ENCODE measurements around the gene CACNA1G. TPM values are rescaled to one million over a fixed set of nuclear protein-coding genes. Genes with fewer than 3 reads are reported as not detected.

CACNA1G gene
- total and polyA plus RNA-seq, 2 donors (not counting 3 experiments of a cell fraction or from before 2014, with no cell fraction given): not detected

DNA sequence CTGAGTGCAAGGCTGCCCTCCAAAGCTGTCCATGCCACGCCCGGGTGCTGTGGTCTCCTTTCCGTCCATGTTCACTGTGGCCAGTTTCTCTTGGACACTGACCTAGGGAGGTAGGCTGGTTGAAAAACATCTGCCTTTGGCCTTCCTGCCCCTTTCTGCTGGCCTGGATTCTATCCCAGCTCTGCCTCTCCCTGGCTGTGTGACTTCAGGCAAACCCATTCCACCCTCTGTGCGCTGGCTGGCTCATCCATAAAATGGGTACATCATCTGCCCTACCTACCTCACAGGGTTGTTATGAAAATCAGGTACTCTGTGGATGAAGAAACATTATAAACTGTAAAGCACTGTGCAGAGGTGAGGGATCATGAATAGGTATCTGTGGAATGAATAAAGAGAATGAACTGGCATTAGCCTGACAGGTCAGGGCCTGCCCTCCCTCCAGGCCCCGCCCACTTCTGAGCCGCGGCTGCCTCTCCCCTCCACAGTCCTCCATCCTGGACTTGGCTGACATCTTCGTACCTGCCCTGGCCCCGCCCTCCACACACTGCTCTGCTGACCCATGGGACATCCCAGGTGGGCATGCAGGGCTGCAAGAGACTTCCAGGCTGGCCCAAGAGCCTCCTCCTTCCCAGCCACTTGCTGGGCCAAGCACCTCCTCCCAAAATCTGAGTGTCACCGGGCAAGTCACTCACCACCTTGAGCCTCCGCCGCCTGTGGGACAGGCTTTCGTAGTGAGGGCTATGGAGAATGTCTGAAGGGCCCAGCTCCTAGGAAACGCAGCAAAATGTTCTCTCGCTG lies 20.6 kb upstream of the CACNA1G start:
- FAIRE-seq (no peak), DNase-seq (ENCODE audit: low read depth, low spot score) (no peak)
- dilution Hi-C loops (cut with MboI; ENCODE audit: extremely low pct_ligation_motif_present, low sequenced_read_pairs): no loop called here
- BruUV-seq (replicated peaks): no TSS peak
- CTCF ChIA-PET: interaction anchor here (1.5 to 1.9 kb wide), 2 partner anchors 31 to 61 kb away, joined by 3 to 4 read pairs; partner anchors contain the start of gene RSAD1
- POLR2A ChIA-PET: no interaction called here
- H4K20me1 ChIP-seq (replicated peaks; ENCODE audit: control insufficient read depth, extremely low read depth, insufficient read depth, low read length): no peaks in the 10 kb centered on the region
- H3K4me3 ChIP-seq (replicated peaks in 1 of 3; ENCODE audit: insufficient read depth in 1 of 3, low read depth in 1 of 3, low read length in 3 of 3): no peak overlapping the region
- no peak overlapping the region for H3K27ac ChIP-seq (ENCODE audit: insufficient read depth, low read depth, low read length)
- no peaks in the 10 kb centered on the region for H3K36me3 ChIP-seq (ENCODE audit: control insufficient read depth in 2 of 2, extremely low read depth in 1 of 2, insufficient read depth in 2 of 2, low read length in 2 of 2)
- intact Hi-C loops (cut with micrococcal nuclease): loop anchor here (10.0 kb wide), 1 partner anchor 615 kb away; the partner anchor contains the start of gene NME1
- H3K9me3 ChIP-seq (replicated peaks; ENCODE audit: control insufficient read depth, insufficient read depth, low read length): no peaks in the 10 kb centered on the region
- H3K9ac ChIP-seq (replicated peaks; ENCODE audit: extremely low read depth, insufficient read depth, low read length): no peak overlapping the region
- no peaks in the 10 kb centered on the region for H3K9me1 ChIP-seq (replicated peaks; ENCODE audit: control insufficient read depth, extremely low read depth, insufficient read depth, low read length)
- H3K27me3 ChIP-seq (ENCODE audit: control insufficient read depth in 2 of 2, insufficient read depth in 2 of 2, low read length in 2 of 2): no peaks in the 10 kb centered on the region
- TF ChIP-seq MYC (IDR thresholded peaks at IDR 0.05; ENCODE audit: low read depth, low read length) (no peak), GATA2 (IDR thresholded peaks at IDR 0.05; ENCODE audit: insufficient read depth, insufficient read length, low read depth, low read length) (no peak), POLR2A (IDR thresholded peaks at IDR 0.05; ENCODE audit: low read depth, low read length) (no peak), JUN (IDR thresholded peaks at IDR 0.05; ENCODE audit: borderline replicate concordance, insufficient read depth, insufficient read length, low read depth) (no peak), FOS (IDR thresholded peaks at IDR 0.05; ENCODE audit: borderline replicate concordance, insufficient read depth, low read length) (no peak), POLR2AphosphoS5 (IDR thresholded peaks at IDR 0.05; ENCODE audit: insufficient read depth, low read depth, low read length) (no peak)
- TF ChIP-seq, protein P1, sequence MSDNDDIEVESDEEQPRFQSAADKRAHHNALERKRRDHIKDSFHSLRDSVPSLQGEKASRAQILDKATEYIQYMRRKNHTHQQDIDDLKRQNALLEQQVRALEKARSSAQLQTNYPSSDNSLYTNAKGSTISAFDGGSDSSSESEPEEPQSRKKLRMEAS (IDR thresholded peaks at IDR 0.05; ENCODE audit: insufficient read depth, insufficient read length): no peak
- TF ChIP-seq, protein P2, sequence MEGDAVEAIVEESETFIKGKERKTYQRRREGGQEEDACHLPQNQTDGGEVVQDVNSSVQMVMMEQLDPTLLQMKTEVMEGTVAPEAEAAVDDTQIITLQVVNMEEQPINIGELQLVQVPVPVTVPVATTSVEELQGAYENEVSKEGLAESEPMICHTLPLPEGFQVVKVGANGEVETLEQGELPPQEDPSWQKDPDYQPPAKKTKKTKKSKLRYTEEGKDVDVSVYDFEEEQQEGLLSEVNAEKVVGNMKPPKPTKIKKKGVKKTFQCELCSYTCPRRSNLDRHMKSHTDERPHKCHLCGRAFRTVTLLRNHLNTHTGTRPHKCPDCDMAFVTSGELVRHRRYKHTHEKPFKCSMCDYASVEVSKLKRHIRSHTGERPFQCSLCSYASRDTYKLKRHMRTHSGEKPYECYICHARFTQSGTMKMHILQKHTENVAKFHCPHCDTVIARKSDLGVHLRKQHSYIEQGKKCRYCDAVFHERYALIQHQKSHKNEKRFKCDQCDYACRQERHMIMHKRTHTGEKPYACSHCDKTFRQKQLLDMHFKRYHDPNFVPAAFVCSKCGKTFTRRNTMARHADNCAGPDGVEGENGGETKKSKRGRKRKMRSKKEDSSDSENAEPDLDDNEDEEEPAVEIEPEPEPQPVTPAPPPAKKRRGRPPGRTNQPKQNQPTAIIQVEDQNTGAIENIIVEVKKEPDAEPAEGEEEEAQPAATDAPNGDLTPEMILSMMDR (IDR thresholded peaks at IDR 0.05; ENCODE audit: extremely low read depth in 1 of 2, insufficient read depth in 1 of 2, low read depth in 1 of 2, low read length in 2 of 2): no peak
- H3K4me1 ChIP-seq (ENCODE audit: control insufficient read depth, extremely low read depth, insufficient read depth, low read length): peaks cover 10% of the 10 kb centered on the region
- no peaks in the 10 kb centered on the region for H3K79me2 ChIP-seq (ENCODE audit: control insufficient read depth, insufficient read depth, low read length)
- no peak overlapping the region for H3K4me2 ChIP-seq (ENCODE audit: insufficient read depth, low read length)
- no peak overlapping the region for H2AFZ ChIP-seq (ENCODE audit: low read depth, low read length)

Measured in endothelial cell of umbilical vein (primary cell).